ENCODE measurements around the gene SNX14. TPM values are rescaled to one million over a fixed set of nuclear protein-coding genes. Genes with fewer than 3 reads are reported as not detected.

SNX14 gene
- polyA plus RNA-seq, 1 of the 3 experiments (the other 2 are of a cell fraction): 40.4 TPM

DNA sequence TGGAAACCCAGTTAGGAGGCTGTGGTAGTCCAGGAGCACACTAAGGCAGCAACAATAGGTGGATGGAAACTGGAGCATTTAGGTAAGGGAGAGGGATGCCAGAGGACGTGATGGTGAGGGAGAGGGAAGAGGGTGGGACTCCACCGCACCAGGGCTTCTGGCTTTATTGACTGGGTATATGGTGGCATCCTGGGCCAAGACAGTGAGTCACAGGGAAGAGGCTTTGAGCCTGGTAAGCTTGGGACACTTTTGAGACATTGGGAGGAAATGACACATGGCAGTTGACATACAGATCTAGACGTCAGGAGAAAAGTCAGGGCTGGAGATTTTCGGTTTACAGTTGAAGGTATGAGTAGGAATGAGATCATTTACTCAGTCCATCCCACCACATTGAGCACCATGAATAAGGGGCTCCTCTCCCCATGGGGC is 128.9 kb downstream of the SNX14 start:
- Histone ChIP-seq H3K4me3 (ENCODE audit: low read depth in 2 of 2, low read length in 1 of 2) (peak overlapping the region in 1 of 2 experiments; percentile 42; a peak in 3 of 4 replicates), H3K27me3 (ENCODE audit: insufficient read depth) (no peaks in the 10 kb centered on the region), H3K79me2 (ENCODE audit: insufficient read depth) (peaks cover 81% of the 10 kb centered on the region), H3K4me2 (peak overlapping the region; percentile 80), H3K27ac (ENCODE audit: low read depth in 2 of 2, low read length in 1 of 2) (peak overlapping the region; percentile 88 to 100), H3K4me1 (ENCODE audit: control insufficient read depth in 1 of 2, insufficient read depth in 2 of 2, low read depth in 1 of 2, low read length in 1 of 2) (peaks cover 8 to 86% of the 10 kb centered on the region in 2 experiments), H3F3A (replicated peaks; ENCODE audit: insufficient read depth) (peaks cover 77% of the 10 kb centered on the region), H3K9me3 (no peaks in the 10 kb centered on the region), H2AFZ (ENCODE audit: low read depth) (no peak overlapping the region), H3K9me2 (no peaks in the 10 kb centered on the region), H3K9ac (peak overlapping the region; percentile 92), H4K20me1 (ENCODE audit: insufficient read depth) (no peaks in the 10 kb centered on the region), H3K36me3 (replicated peaks in 1 of 2; ENCODE audit: control insufficient read depth in 1 of 2, insufficient read depth in 2 of 2, low read length in 1 of 2) (peaks cover 36 to 47% of the 10 kb centered on the region in 2 experiments)
- WGBS (ENCODE audit: low lambda C conversion rate): 3% methylated on average over 4 of the region's 4 CpGs
- DNase-seq: no peak
- CTCF ChIA-PET: interaction anchor here (1.1 to 1.8 kb wide), 2 partner anchors 72 to 141 kb away, joined by 4 read pairs; no protein-coding TSS in a partner anchor
- POLR2A ChIA-PET: no interaction called here
- TF ChIP-seq SIN3A (IDR thresholded peaks at IDR 0.05; ENCODE audit: borderline replicate concordance, low read depth, low read length) (peak; percentile 70; the same call in 1 of the 2 replicates), EP300 (IDR thresholded peaks at IDR 0.05; ENCODE audit: borderline replicate concordance in 1 of 2, low read depth in 1 of 2, low read length in 1 of 2) (peak in 1 of 2 experiments; percentile 98; a peak in 2 of 4 replicates), FOXM1 (IDR thresholded peaks at IDR 0.05; ENCODE audit: low read depth) (peak; percentile 82), NFIC (IDR thresholded peaks at IDR 0.05; ENCODE audit: borderline replicate concordance) (peak; percentile 95), EZH2phosphoT487 (IDR thresholded peaks at IDR 0.05; ENCODE audit: borderline replicate concordance, low read depth) (no peak), JUND (IDR thresholded peaks at IDR 0.05) (peak; percentile 93), NRF1 (IDR thresholded peaks at IDR 0.05; ENCODE audit: low read depth, low read length) (no peak), MEF2A (IDR thresholded peaks at IDR 0.05; ENCODE audit: borderline replicate concordance, low read depth) (no peak), CHD2 (IDR thresholded peaks at IDR 0.05; ENCODE audit: low read length, partially characterized antibody) (no peak), RCOR1 (IDR thresholded peaks at IDR 0.05; ENCODE audit: low read length) (no peak), TEAD4 (IDR thresholded peaks at IDR 0.05; ENCODE audit: borderline replicate concordance, insufficient read depth) (peak; percentile 66; the same call in 1 of the 2 replicates), SMC3 (IDR thresholded peaks at IDR 0.05; ENCODE audit: low read depth, low read length) (no peak), MXI1 (IDR thresholded peaks at IDR 0.05; ENCODE audit: low read depth, low read length) (no peak), GATA2 (CRISPR knock-in tag; IDR thresholded peaks at IDR 0.05) (no peak), RXRA (IDR thresholded peaks at IDR 0.05; ENCODE audit: borderline replicate concordance, low read depth) (peak; percentile 91; the same call in 1 of the 2 replicates)
- TF ChIP-seq, protein P1, sequence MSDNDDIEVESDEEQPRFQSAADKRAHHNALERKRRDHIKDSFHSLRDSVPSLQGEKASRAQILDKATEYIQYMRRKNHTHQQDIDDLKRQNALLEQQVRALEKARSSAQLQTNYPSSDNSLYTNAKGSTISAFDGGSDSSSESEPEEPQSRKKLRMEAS (IDR thresholded peaks at IDR 0.05; ENCODE audit: low read depth): peak; percentile 59; the same call in 1 of the 2 replicates
- TF ChIP-seq, protein P2, sequence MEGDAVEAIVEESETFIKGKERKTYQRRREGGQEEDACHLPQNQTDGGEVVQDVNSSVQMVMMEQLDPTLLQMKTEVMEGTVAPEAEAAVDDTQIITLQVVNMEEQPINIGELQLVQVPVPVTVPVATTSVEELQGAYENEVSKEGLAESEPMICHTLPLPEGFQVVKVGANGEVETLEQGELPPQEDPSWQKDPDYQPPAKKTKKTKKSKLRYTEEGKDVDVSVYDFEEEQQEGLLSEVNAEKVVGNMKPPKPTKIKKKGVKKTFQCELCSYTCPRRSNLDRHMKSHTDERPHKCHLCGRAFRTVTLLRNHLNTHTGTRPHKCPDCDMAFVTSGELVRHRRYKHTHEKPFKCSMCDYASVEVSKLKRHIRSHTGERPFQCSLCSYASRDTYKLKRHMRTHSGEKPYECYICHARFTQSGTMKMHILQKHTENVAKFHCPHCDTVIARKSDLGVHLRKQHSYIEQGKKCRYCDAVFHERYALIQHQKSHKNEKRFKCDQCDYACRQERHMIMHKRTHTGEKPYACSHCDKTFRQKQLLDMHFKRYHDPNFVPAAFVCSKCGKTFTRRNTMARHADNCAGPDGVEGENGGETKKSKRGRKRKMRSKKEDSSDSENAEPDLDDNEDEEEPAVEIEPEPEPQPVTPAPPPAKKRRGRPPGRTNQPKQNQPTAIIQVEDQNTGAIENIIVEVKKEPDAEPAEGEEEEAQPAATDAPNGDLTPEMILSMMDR (IDR thresholded peaks at IDR 0.05): no peak
- TF ChIP-seq, protein P3, sequence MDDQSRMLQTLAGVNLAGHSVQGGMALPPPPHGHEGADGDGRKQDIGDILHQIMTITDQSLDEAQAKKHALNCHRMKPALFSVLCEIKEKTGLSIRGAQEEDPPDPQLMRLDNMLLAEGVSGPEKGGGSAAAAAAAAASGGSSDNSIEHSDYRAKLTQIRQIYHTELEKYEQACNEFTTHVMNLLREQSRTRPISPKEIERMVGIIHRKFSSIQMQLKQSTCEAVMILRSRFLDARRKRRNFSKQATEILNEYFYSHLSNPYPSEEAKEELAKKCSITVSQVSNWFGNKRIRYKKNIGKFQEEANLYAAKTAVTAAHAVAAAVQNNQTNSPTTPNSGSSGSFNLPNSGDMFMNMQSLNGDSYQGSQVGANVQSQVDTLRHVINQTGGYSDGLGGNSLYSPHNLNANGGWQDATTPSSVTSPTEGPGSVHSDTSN (IDR thresholded peaks at IDR 0.05): peak; percentile 97
- TF ChIP-seq, protein P4, sequence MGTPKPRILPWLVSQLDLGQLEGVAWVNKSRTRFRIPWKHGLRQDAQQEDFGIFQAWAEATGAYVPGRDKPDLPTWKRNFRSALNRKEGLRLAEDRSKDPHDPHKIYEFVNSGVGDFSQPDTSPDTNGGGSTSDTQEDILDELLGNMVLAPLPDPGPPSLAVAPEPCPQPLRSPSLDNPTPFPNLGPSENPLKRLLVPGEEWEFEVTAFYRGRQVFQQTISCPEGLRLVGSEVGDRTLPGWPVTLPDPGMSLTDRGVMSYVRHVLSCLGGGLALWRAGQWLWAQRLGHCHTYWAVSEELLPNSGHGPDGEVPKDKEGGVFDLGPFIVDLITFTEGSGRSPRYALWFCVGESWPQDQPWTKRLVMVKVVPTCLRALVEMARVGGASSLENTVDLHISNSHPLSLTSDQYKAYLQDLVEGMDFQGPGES (IDR thresholded peaks at IDR 0.05; ENCODE audit: low read depth, low read length): no peak
- TF ChIP-seq, protein P5, sequence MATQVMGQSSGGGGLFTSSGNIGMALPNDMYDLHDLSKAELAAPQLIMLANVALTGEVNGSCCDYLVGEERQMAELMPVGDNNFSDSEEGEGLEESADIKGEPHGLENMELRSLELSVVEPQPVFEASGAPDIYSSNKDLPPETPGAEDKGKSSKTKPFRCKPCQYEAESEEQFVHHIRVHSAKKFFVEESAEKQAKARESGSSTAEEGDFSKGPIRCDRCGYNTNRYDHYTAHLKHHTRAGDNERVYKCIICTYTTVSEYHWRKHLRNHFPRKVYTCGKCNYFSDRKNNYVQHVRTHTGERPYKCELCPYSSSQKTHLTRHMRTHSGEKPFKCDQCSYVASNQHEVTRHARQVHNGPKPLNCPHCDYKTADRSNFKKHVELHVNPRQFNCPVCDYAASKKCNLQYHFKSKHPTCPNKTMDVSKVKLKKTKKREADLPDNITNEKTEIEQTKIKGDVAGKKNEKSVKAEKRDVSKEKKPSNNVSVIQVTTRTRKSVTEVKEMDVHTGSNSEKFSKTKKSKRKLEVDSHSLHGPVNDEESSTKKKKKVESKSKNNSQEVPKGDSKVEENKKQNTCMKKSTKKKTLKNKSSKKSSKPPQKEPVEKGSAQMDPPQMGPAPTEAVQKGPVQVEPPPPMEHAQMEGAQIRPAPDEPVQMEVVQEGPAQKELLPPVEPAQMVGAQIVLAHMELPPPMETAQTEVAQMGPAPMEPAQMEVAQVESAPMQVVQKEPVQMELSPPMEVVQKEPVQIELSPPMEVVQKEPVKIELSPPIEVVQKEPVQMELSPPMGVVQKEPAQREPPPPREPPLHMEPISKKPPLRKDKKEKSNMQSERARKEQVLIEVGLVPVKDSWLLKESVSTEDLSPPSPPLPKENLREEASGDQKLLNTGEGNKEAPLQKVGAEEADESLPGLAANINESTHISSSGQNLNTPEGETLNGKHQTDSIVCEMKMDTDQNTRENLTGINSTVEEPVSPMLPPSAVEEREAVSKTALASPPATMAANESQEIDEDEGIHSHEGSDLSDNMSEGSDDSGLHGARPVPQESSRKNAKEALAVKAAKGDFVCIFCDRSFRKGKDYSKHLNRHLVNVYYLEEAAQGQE (IDR thresholded peaks at IDR 0.05; ENCODE audit: low read depth, low read length): peak; percentile 33; the same call in 1 of the 2 replicates
- TF ChIP-seq, protein P6, sequence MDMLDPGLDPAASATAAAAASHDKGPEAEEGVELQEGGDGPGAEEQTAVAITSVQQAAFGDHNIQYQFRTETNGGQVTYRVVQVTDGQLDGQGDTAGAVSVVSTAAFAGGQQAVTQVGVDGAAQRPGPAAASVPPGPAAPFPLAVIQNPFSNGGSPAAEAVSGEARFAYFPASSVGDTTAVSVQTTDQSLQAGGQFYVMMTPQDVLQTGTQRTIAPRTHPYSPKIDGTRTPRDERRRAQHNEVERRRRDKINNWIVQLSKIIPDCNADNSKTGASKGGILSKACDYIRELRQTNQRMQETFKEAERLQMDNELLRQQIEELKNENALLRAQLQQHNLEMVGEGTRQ (IDR thresholded peaks at IDR 0.05; ENCODE audit: borderline replicate concordance, low read depth, low read length): no peak
- TF ChIP-seq, protein P7, sequence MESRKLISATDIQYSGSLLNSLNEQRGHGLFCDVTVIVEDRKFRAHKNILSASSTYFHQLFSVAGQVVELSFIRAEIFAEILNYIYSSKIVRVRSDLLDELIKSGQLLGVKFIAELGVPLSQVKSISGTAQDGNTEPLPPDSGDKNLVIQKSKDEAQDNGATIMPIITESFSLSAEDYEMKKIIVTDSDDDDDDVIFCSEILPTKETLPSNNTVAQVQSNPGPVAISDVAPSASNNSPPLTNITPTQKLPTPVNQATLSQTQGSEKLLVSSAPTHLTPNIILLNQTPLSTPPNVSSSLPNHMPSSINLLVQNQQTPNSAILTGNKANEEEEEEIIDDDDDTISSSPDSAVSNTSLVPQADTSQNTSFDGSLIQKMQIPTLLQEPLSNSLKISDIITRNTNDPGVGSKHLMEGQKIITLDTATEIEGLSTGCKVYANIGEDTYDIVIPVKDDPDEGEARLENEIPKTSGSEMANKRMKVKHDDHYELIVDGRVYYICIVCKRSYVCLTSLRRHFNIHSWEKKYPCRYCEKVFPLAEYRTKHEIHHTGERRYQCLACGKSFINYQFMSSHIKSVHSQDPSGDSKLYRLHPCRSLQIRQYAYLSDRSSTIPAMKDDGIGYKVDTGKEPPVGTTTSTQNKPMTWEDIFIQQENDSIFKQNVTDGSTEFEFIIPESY (IDR thresholded peaks at IDR 0.05; ENCODE audit: borderline replicate concordance, low read depth): peak; percentile 82; the same call in 1 of the 2 replicates

Data from SK-N-SH (cell line).